ENCODE data around the gene TANGO2.
A peak's percentile ranks its signal among the peaks of the same experiment; 100 is the strongest.

Gene TANGO2

GRCh38 chr22:20014526-20015186 is 6.3 kb upstream of the TANGO2 start:
- DNase-seq, result no peak

GRCh38 chr22:20015187-20015625 is 5.7 kb upstream of the TANGO2 start:
- no peak for DNase-seq

- no peak for DNase-seq
Measured at GRCh38 chr22:20015971-20016733, 4.8 kb upstream of the TANGO2 start.

- peak; percentile 88 for DNase-seq
Measured at GRCh38 chr22:20016734-20017621, 3.9 kb upstream of the TANGO2 start, which contains the start of gene ARVCF. Gene ARVCF, minus strand, starts transcription at chr22:20016823. Its CDS starts 26,029 bp downstream, at chr22:19990794.

- no peak for DNase-seq
Measured at GRCh38 chr22:20017622-20017958, 3.3 kb upstream of the TANGO2 start.

GRCh38 chr22:20018001-20018400 is 2.9 kb upstream of the TANGO2 start:
- DNase-seq, result no peak

- DNase-seq, result no peak
Measured at GRCh38 chr22:20019661-20020532, 1.0 kb upstream of the TANGO2 start.

- DNase-seq, result no peak
Measured at GRCh38 chr22:20021196-20022181, 579 bp downstream of the TANGO2 start.

- DNase-seq, result no peak
Measured at GRCh38 chr22:20022231-20022977, 1.5 kb downstream of the TANGO2 start.

GRCh38 chr22:20022978-20023613 is 2.2 kb downstream of the TANGO2 start:
- DNase-seq, result no peak

GRCh38 chr22:20024225-20024624 is 3.3 kb downstream of the TANGO2 start:
- DNase-seq, result no peak

- DNase-seq, result no peak
Measured at GRCh38 chr22:20024650-20025397, 3.9 kb downstream of the TANGO2 start.

- no peak for DNase-seq
Measured at GRCh38 chr22:20025401-20026203, 4.7 kb downstream of the TANGO2 start.

GRCh38 chr22:20026204-20026908 is 5.4 kb downstream of the TANGO2 start:
- no peak for DNase-seq

GRCh38 chr22:20026996-20027601 is 6.2 kb downstream of the TANGO2 start:
- DNase-seq, result no peak

- DNase-seq, result no peak
Measured at GRCh38 chr22:20027966-20028854, 7.3 kb downstream of the TANGO2 start.

All from CD4-positive, alpha-beta T cell treated with Interferon gamma for 1 hour (primary cell).